ENCODE results near the gene NECTIN4.

Gene NECTIN4

DNA sequence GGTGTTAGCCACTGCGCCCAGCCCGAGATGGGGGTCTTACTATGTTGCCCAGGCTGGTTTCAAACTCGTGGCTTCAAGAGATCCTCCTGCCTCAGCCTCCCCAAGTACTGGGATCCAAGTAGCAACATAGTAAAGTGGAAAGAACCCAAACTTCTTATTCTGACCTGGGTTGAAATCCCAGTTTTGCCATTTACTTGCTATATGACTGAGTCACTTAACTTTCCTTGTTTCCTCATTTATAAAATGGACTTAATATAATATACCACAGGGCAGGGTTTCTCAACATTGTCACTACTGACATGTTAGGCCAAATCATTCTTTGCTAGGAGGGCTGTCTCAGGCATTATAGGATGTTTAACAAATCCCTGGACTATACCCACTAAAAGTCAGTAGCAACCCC, 21.8 kb upstream of the NECTIN4 start:
- no peak for DNase-seq

DNA sequence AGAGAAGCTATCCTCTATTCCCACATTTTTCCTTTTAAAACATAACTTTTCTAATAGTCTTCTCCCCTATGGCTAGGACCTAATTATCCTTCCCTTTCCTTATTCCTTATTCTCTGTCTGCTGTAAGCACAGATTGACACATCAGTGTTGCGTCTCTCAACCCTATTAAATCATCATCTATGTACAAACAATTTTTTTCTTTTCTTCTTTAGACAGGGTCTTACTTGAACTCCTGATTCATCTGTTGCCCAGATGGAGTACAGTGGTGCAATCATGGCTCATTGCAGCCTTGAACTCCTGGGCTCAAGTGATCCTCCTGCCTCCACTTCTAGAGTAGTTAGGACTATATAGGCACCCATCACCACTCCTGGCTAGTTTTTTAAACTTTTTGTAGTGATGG, 17.1 kb upstream of the NECTIN4 start:
- no peak for DNase-seq

DNA sequence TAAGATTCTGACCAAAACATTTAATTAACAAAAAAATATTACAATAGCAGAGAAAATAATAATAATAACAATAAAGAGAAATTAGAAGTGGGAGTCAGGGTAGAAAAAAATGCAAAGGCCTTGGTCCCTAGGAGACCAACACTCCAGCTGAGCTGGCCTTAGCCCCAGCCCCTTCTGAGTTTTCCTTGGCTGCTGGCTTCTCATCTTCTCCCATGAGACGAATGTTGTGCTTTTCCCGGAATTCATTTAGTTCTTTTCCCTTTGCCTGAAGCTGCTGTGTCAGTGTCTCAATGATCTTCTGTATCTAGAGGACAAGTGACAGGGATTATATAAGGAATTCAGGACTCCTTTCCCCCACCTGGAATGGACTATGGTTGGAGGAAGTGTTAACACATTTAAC, 11.2 kb upstream of the NECTIN4 start:
- DNase-seq = no peak

DNA sequence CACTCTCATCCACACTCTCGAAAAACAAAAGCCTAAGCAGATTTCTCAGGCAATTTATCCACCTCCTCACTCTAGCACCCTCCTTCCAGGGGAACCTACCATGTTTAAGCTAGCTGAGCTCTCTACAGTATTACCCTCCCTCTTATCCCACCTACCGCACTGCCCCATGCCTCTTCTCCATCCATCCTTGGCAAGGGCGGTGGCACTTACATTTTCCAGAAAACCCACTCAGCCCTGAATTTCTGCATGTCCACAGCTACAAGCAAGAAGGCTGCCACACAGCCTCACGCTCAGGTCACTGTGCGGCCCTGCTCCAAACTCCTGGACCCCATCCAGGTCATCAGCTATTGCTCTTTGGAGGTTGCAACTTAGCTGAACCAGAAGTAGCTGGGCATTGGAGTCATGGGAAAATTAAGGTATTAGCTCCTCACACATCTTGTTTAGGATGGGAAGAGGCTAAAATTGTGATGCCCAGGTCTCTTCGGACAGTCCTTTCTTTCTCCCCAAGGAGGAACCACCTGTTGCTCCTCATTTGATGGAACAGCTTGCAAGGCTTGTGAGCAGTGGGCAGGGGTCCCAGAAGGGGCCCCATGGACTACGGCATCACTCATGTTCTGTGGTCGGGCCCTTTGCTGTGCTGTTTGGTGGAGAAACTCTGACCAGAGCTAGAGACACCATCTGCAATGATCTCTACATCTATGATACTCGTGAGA, 9.9 kb upstream of the NECTIN4 start:
- no peak for DNase-seq

DNA sequence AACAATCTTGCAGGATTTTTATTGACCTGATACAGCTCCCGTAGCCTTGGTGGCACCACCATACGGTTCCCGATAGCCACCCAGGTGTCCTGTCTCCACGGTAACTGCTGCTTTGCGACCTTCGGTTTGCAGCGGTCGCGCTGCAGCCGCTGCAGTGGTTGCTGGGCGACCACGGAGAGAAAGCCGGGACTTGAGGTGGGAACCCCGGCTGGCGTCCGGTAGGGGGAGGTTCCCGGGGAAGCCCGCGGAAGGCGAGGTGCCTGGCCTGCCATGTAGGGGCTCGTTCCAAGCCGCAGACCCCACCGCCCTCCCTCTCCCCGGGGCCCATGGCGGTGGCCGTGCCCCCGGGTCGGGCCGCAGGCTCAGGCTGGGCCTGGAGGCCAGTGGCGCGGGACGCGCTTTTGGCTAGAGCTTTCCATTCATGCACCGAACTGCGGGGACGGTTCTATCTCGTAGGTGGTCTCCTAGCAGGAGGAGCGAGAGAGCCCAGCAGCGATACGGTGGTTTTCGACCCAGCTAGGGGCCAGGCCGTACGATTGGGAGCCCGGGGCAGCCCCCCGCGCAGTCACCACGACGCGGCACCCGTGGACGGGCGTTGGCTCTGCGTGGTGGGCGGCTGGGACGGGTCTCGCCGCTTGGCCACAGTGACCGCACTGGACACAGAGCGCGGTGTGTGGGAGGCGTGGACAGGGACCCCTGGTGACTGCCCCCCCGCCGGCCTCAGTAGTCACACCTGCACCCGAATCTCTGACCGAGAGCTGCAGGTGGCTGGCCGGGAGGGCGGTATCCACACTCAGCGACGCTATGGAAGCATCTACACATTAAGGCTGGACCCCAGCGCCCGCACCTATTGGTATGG, 9.1 kb upstream of the NECTIN4 start, which contains the start of gene KLHDC9:
Gene KLHDC9, plus strand, starts transcription at position 152 of the 859 bp plus-strand sequence. Its CDS starts 175 bp downstream, at position 327.
- peak; percentile 81 for DNase-seq

DNA sequence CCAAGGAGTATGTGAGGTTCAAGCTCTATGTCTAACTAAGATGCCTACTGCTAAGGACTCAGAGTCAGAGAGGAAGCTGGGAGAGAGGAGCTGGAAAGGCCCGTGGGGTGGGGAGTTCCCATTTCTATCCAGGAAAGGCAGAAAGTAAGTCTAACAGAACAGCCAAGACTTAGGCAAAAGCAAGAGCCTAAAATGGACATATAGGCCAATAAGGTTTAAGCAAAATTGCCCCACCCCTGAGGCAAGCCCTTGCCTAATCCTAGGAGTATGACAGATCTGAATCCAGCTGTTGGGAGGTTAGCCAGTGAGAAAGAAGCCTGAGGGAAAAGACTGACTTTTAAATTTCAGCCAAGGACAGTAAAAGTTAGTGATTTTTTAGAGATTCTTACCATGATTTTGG, 7.2 kb upstream of the NECTIN4 start:
- no peak for DNase-seq

DNA sequence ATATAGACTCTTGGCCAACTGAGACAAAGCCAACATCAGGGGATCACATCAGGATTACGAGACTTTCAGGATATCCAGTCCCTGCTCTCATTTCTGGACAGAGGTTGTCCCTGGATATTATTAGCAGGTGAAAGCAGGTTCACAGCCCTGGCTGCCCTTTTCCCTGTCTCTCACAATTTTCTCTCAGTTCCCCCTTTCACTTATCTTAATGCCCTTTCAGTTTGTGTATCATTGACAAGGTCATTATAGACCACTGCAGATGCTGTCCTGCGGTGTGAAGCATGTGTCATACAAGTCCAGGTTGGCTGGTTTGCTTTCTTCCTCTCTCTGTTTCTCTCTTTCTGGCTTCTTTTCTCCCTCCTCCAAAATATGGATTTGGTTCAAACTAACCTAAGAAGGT, 6.7 kb upstream of the NECTIN4 start:
- DNase-seq = no peak

DNA sequence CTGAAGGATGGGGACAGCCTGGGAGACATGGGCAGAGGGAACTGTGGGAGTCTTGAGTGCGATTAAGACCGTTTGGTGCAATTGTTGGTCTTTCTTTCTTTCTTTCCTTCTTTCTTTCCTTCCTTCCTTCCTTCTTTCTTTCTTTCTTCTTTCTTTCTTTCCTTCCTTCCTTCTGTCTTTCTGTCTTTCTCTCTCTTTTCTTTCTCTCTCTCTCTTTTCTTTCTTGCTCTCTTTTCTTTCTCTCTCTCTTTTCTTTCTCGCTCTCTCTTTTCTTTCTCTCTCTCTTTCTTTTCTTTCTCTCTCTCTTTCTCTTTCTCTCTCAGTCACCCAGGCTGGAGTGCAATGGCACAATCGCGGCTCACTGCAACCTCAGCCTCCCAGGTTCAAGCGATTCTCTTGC, 5.9 kb upstream of the NECTIN4 start:
- no peak for DNase-seq

DNA sequence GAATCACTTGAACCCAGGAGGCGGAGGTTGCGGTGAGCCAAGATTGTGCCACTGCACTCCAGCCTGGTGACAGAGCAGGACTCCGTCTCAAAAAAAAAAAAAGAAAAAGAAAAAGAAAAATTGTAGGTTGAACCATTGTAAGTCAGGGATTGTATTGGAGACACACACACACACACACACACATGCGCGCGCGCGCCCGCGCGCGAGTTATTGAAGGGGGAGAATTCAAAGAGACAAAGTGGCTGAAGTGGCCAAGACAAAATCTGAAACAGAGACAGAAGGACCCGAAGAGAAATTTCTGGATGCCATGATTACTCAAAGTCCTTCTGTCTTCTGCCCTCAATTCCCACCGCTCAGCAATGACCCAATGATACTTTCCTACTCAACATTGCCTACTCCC, 5.1 kb upstream of the NECTIN4 start:
- no peak for DNase-seq

DNA sequence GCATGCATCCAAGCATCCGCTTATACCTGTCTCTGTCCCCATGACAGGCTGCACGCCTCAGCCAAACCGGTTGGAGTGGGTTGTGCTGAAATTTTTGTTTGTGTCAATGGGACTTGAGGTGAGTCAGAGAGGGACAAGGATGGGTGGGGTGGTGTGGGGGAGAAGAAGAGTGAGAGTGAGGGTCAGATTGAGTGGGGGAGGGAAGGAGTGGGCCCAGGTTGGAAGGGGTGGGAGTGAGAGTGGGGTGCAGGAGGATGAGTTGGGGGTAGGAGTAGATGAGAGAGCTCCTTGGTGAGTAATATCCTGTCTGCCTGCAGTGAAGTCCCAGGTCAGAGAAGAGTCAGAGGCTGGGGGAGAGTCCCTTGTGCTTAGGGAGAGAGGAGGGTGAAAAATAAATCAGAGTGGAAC, 3.3 kb upstream of the NECTIN4 start:
- DNase-seq = no peak

DNA sequence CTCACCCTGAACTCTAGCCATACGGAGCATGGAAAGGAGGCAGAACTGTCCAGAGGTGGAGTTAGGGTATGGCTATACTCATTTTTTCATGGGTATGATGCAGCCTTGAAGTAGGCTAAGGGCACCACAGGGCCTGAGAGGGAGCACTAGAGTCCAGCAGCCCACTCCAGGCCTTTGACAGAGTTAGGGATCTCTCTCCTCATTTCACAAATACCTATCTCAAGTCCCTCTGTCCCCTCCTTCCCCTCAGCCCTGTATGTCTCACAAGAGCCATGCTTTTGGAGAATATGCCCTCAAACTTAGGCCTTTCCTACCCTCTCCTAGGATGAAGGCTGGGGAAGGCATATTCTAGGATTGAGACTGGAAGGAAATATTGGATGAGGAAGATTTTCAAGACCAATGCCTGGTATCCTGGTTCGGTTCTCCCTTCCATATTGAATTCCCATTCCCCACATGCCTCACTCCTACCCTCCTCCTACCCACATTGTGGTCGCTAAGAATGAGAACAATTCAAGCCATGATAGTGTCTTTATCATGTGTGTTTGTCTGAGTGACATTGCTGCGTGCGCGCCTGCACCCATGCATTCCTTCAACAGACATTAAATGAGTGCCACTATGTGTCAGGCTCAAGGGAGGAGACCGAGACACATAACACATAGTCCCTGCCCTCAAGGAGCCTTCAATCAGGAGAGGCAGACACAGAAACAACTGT, 2.6 kb upstream of the NECTIN4 start:
- DNase-seq = no peak

DNA sequence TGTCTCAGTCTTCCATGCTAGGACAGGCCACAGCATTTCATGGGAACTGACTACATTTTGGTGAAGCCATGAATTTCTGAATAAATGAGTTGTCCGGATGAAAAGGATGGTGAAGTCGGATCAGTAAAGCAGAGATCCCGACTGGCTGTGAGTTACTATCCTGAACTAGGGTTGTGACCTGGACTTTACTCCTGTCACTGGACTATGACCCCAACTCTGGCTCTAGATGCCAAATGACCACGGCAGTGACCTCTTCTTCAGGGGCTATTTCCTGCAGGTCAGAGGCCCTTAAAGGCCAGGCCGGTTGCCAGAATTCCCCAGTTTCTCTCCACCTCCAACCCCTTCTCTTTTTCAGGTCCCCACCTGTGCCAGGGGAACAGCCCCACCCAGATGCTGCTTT, 1.7 kb upstream of the NECTIN4 start:
- no peak for DNase-seq

DNA sequence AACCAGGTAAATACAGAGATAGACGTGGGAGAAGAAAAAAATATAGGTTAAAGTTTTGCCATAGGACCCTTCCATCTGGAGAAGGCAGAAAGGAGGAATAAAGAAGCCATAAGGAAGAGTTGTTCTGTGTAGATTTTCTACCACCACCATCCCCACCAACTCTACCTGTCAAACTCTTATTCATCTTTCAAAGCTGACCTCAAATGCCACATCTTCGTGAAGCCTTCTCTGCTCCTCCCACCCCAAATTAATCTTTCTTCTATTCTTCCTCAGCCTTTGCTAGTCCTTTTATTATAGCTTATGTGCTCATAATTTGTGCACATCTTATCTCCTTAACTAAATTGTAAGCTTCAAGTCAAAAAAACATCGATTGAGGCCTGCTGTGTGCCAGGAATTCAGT, 1.3 kb upstream of the NECTIN4 start:
- no peak for DNase-seq

DNA sequence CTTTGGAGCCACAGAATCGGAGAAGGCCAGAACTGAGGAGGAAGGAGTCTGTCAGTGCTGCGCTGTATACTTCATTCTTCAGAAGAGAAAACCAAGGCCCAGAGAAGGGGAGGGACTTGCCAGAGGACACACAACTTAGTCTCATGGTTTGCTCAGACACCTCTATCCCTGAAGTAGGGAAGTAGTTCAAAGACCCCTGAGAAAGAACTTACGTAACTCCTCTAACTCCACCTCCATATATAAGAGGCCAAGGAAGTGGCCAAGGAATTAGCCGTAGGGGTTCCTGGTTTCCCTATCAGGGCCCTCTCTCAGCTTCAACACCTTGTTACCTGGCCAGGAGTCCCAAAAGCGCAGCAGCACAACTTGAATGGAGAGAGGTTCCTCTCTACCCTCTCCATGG, 580 bp upstream of the NECTIN4 start:
- DNase-seq = no peak

DNA sequence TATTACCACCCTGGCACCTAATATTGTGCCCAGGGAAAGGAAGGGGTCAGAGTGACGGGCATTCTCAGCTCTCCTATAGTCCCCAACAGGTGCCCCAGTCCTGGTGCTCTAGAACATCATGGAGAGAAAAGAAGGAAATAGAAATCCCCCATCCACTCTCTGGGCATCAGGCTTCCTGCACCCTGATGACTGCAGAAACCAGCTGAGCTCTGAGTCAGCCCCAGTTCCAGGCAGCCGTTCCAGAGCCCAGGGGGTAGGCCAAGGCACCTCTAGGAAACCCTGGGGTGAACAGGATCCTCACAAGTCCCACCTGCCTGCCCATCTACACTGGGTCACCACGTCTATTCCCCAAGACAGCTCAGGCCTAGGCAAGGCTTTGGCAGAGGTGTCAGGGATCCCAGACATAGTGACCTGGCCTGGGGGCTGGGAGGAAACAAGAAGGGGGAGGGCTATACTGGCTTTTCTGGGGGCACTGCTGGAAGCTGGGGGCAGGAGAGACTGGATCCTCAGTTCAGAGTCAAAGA, 709 bp downstream of the NECTIN4 start:
- no peak for DNase-seq

DNA sequence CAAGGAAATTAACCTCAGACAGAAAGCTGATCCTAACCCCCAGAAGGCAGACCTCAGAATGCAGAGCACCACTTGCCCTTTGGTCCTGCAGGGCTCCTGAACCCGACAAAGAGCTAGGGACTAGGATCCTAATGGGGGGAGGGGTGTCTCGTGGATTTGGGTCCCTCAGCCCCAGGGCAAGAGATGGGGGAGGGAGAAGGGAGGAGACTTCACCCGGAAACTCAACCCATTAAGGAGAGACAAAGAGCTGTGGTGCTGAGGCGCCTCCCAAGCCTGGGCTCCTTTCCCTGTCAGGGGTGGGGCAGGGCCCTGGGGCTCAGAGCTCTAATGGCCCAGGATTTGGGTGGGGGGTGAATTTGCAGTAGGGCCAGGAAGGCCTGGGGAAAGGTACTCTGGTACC, 2.9 kb downstream of the NECTIN4 start:
- no peak for DNase-seq

DNA sequence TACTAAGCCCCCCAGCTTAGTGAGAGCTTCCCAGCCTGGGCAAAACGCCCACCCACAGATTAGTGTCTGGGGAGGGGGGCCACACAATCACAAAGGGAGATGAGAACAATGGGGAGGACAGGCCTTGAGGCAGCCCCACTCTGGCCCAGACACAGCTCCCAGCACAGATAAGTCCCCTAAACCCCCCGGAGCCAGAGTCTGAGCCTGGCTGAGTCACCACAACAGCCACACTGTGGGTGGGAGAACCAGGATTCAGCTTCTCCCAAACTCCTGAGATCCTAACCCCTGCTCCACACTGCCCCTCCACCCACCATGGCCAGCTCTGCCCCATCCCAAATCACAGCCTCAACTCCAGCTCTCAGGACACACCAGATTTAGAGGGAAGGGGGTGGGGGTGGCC, 4.2 kb downstream of the NECTIN4 start:
- DNase-seq = no peak

DNA sequence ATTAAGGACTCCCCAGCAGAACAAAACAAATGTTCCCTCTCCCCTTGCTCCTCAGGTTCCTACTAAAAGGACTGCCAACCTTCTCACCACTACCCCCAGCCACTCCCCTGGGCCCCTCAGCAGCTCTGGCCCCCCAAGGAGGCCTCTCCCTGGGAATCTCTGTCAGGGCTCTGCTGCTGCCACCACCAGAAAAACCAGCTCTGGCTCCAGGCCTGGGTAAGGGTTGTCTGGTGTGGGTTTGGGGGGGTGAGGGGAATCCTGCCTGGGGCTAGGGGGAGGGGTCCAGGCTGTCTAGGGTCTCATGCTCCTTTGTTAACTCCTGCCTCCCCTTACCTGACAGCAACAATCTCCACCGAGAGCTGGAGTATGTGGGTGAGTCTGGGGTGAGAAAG, 4.8 kb downstream of the NECTIN4 start:
- no peak for DNase-seq

DNA sequence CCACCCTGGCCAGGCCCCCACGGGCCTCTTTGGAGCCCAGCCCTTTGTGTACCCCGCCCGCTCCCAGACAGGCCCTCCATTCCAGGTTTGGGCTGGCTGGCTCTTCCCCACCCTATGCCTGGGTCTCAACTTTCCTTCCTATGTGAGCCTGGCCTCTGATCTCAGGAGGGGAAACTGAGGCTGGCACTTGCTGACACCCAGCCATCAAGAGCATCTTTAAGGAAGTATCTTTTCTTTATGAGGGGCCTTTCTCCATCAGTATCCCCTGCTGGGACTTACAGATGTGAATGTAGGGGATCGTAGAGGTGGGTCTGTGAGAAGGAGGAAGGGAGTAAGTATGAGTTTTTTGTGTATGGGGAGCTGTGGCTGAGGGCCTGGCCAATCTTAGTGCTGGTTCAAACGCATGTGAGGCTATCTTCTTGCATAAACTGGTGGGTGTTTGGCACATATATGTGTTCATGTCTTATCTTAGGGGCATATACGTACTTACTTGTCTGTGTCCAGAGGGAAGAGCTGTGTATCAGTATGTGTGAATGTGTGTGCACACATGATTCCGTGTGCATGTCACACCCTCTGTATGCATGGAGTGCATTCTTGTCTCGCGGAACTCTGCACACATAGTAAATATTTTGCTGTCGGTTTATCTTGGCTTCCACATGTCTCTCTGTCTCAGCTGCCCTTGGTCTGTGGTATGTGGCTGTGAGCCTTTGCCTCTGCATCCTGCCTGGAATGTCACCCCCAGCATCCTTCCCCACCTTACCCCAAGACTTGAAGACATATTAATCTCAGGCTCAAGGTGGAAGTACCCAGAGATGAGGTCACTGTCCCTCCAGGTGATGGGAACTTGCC, 5.4 kb downstream of the NECTIN4 start:
- DNase-seq = no peak

DNA sequence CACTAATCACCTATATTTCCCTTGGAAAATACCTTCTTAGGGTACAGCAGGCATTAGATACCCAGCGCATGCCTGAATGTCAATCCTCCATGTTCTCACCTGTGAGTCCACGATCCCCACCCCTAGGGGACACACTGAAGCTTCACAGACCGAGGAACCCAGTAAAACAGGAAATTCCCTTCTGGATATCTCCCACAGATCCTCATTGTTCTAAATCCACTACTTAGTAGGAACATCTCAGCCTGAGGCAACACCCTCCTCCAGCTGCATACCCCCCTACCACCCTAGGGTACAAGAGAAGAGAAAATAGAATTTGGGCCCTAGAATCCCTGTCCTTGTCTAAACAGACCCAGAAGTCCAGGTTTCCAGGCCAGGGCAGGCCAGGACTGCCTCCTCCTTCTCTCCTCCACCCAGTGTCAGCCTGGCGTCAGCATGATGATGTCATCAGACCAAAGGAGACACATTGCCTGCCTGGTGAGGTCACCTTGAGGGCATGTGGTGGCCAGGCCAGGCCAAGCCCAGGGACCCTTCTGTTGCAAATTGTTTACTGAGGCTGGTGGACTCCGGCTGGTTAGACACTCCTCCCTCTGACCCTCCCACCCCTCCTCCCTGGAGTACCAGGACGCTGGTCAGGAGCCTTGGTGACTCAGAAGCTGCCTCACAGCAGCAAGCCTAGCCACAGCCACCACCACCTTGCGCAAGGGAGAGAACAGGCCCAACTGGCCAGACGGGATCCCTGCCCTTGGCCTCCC, 6.2 kb downstream of the NECTIN4 start:
- DNase-seq = no peak

DNA sequence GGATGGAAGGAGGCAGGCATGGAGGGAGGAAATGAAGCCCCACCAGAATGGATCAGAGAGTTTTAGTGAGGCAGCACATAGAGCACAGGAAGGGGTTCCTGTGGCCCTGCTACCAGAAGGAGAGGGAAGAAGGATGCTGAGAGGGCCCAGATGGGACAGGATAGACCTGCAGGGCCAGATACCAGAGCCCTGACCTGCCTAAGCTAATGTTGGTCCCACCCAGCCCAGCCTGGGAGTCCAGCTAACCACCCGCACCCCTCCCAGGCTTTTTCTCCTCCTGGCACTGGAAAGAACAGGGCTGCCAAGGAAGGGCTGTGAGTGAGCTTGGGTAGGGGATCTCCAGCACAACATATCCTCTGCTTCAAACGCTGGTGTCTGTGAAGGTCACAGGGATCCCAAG, 6.9 kb downstream of the NECTIN4 start:
- DNase-seq = no peak

DNA sequence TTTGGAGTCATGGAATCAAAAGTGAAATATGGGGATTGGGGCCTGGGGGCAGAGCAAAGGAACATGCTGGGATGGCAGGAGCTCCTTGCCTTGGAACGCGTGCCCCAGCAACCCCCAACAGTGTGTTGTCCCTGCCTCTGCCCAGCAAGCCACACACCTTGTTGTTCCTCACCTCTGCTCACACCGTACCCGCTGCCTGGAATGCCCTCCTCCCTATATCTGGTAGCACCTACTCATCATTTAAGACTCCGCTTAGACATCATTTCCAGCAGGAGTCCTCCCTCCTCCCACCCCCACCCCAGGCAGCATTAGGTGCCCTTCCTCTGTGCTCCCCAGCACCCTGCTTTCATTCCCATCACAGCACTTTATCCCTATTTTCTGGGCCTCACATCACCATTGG, 7.8 kb downstream of the NECTIN4 start:
- DNase-seq = no peak

All from DMS79 treated with DMSO at 0.1 percent for 48 hours (cell line).